HCT116 (cell line): ENCODE measurements around the gene CLRN1. TPM values are rescaled to one million over a fixed set of nuclear protein-coding genes. Genes with fewer than 3 reads are reported as not detected.

Source experiments
- ATAC-seq: fragments of 200-7000 bp; cut with Tn5 transposase; 2 replicates; pipeline ENCODE4 v1.9.1; 2020; ENCODE audit warnings: mild to moderate bottlenecking, moderate library complexity
- BruUV-seq: library from RNA; stranded (reverse); fragments of 400-500 nt; replicated peaks from 2 replicates; lab custom pipeline; 2021; lab: Mats Ljungman, UMichigan
- CTCF ChIA-PET: fragments of 300-600 bp; sonication (Branson Sonifier 250); formaldehyde crosslinking; loops from one replicate; lab custom pipeline; 2021; ENCODE audit warnings: antibody characterized with exemption; lab: Charles Lee
- POLR2A ChIA-PET: fragments of 300-600, 350-600 bp; sonication (Branson Sonifier 250); formaldehyde crosslinking; loops from one replicate; lab custom pipeline; 2021; ENCODE audit warnings: antibody characterized with exemption; lab: Charles Lee
- RAD21 ChIA-PET, 2 experiments: fragments of 300-600 bp; sonication (Branson Sonifier 250); formaldehyde crosslinking; loops; one replicate each; lab custom pipeline; 2023; ENCODE audit warnings: low total read pairs in 2 of 2; ENCODE audit not compliant: uncharacterized antibody in 2 of 2, unreplicated experiment in 2 of 2, low non-redundant PET in 1 of 2; lab: Charles Lee
- DNase-seq: peaks from one replicate; pipeline ENCODE4 v3.0.0-alpha.2; 2010; ENCODE audit warnings: low read depth, low spot score
- H2AFZ ChIP-seq: fragments of 200-600 bp; shearing (Covaris generic), sonication (generic); 2 replicates; pipeline ENCODE4 v1.6.1; 2017; ENCODE audit warnings: low read depth, mixed run types, mixed read lengths, antibody characterized with exemption, low read length; ENCODE audit not compliant: poor library complexity, severe bottlenecking
- H3K27ac ChIP-seq: 2 replicates; pipeline ENCODE4 v1.5.1; 2012; ENCODE audit warnings: low read depth, low read length
- H3K27me3 ChIP-seq: fragments of 200-600 bp; sonication (generic); 2 replicates; pipeline ENCODE4 v1.6.1; 2016; ENCODE audit warnings: mixed run types, low read length, mixed read lengths; ENCODE audit not compliant: insufficient read depth
- H3K36me3 ChIP-seq, 2 experiments: fragments of 200-500 bp in 1 of 2; fragments of 200-600 bp in 1 of 2; sonication (Bioruptor generic) in 1 of 2; sonication (generic) in 1 of 2; 2 replicates each; pipeline versions ENCODE4 v1.5.1 to v1.6.1; 2014 to 2016; ENCODE audit warnings: low read length in 2 of 2, inconsistent platforms in 1 of 2, mixed read lengths in 1 of 2, mixed run types in 1 of 2; ENCODE audit not compliant: insufficient read depth in 2 of 2, control insufficient read depth in 1 of 2
- H3K4me1 ChIP-seq, 2 experiments: fragments of 200-600 bp in 1 of 2; sonication (generic) in 1 of 2; 2 replicates each; pipeline versions ENCODE4 v1.5.1 to v1.6.1; 2012 to 2017; ENCODE audit warnings: low read length in 2 of 2, inconsistent platforms in 1 of 2, mild to moderate bottlenecking in 1 of 2, mixed read lengths in 1 of 2, mixed run types in 1 of 2, moderate library complexity in 1 of 2; ENCODE audit not compliant: insufficient read depth in 2 of 2, control insufficient read depth in 1 of 2
- H3K4me2 ChIP-seq: fragments of 200-600 bp; sonication (generic); 2 replicates; pipeline ENCODE4 v1.6.1; 2017; ENCODE audit warnings: mixed run types, low read length, mixed read lengths
- H3K4me3 ChIP-seq, 2 experiments: fragments of 200-600 bp in 1 of 2; sonication (generic) in 1 of 2; replicated peaks in 1 of 2; 2 replicates each; pipeline ENCODE4 v1.5.1; 2011 to 2016; ENCODE audit warnings: low read length in 2 of 2, control low read depth in 1 of 2, low read depth in 1 of 2, mild to moderate bottlenecking in 1 of 2, mixed read lengths in 1 of 2, mixed run types in 1 of 2
- H3K79me2 ChIP-seq: fragments of 200-600 bp; sonication (generic); 2 replicates; pipeline ENCODE4 v1.6.1; 2017; ENCODE audit warnings: mild to moderate bottlenecking, mixed run types, low read length, moderate library complexity, mixed read lengths; ENCODE audit not compliant: insufficient read depth
- H3K9ac ChIP-seq: fragments of 200-600 bp; sonication (generic); 2 replicates; pipeline ENCODE4 v1.6.1; 2016; ENCODE audit warnings: low read length, mixed read lengths
- H3K9me2 ChIP-seq: fragments of 200-600 bp; sonication (generic), shearing (Covaris generic); 2 replicates; pipeline ENCODE4 v1.6.1; 2017; ENCODE audit warnings: mixed run types, mild to moderate bottlenecking, moderate library complexity; ENCODE audit not compliant: insufficient read depth
- H3K9me3 ChIP-seq, 2 experiments: fragments of 200-500 bp in 1 of 2; fragments of 200-600 bp in 1 of 2; sonication (Bioruptor generic) in 1 of 2; sonication (generic) in 1 of 2; 2 replicates each; pipeline ENCODE4 v1.6.1; 2014 to 2017; ENCODE audit warnings: low read length in 2 of 2, mixed read lengths in 2 of 2, inconsistent platforms in 1 of 2, low read depth in 1 of 2, mild to moderate bottlenecking in 1 of 2, mixed run types in 1 of 2, moderate library complexity in 1 of 2; ENCODE audit not compliant: control insufficient read depth in 1 of 2, insufficient read depth in 1 of 2
- H4K20me1 ChIP-seq: fragments of 200-600 bp; sonication (generic), shearing (Covaris generic); 2 replicates; pipeline ENCODE4 v1.6.1; 2017; ENCODE audit warnings: mixed run types, mild to moderate bottlenecking, moderate library complexity; ENCODE audit not compliant: insufficient read depth
- CBX3 ChIP-seq: IDR thresholded peaks from 2 replicates; pipeline ENCODE4 v1.6.1; 2012; ENCODE audit warnings: low read depth
- CEBPB ChIP-seq: IDR thresholded peaks from 2 replicates; pipeline ENCODE4 v1.6.1; 2012; ENCODE audit warnings: low read depth
- ELF1 ChIP-seq: IDR thresholded peaks from 2 replicates; pipeline ENCODE4 v1.6.1; 2012; ENCODE audit warnings: low read depth, borderline replicate concordance
- EZH2 ChIP-seq: fragments of 200-600 bp; sonication (generic); IDR thresholded peaks from 2 replicates; pipeline ENCODE4 v1.6.1; 2017; ENCODE audit warnings: antibody characterized with exemption, mixed run types
- EZH2phosphoT487 ChIP-seq: fragments of 200-600 bp; IDR thresholded peaks from 2 replicates; pipeline ENCODE4 v1.6.1; 2018; ENCODE audit warnings: antibody characterized with exemption, borderline replicate concordance
- FOSL1 ChIP-seq: IDR thresholded peaks from 2 replicates; pipeline ENCODE4 v1.6.1; 2012; ENCODE audit warnings: low read depth
- POLR2A ChIP-seq: IDR thresholded peaks from 2 replicates; pipeline ENCODE4 v1.7.0; 2011; ENCODE audit warnings: borderline replicate concordance; ENCODE audit not compliant: insufficient read depth, insufficient read length; ENCODE audit errors: extremely low read depth
- RAD21 ChIP-seq: IDR thresholded peaks from 2 replicates; pipeline ENCODE4 v1.6.1; 2012; ENCODE audit warnings: low read depth, mild to moderate bottlenecking
- SIN3A ChIP-seq: IDR thresholded peaks from 2 replicates; pipeline ENCODE4 v1.6.1; 2012; ENCODE audit warnings: low read depth
- SRF ChIP-seq: IDR thresholded peaks from 2 replicates; pipeline ENCODE4 v1.6.1; 2012; ENCODE audit warnings: low read depth
- TCF7L2 ChIP-seq: IDR thresholded peaks from 2 replicates; pipeline ENCODE4 v1.7.0; 2011; ENCODE audit warnings: borderline replicate concordance, inconsistent platforms; ENCODE audit not compliant: insufficient read depth, insufficient read length; ENCODE audit errors: extremely low read depth
- YY1 ChIP-seq: IDR thresholded peaks from 2 replicates; pipeline ENCODE4 v1.6.1; 2011; ENCODE audit warnings: low read length, low read depth, moderate library complexity, mild to moderate bottlenecking; ENCODE audit not compliant: insufficient replicate concordance; ENCODE audit errors: extremely low read depth
- ZFX ChIP-seq: fragments of 450-650 bp; IDR thresholded peaks from 2 replicates; pipeline ENCODE4 v1.6.1; 2017
- intact Hi-C: fragments of 100-400 bp; cut with micrococcal nuclease; formaldehyde crosslinking; loops from 2 replicates; pipeline ENCODE4 v1.10.0; 2022
- total RNA-seq: library from RNA; stranded (reverse); gene quantifications from one replicate; pipeline ENCODE4 v1.2.1, GENCODE V29; 2021; ENCODE audit not compliant: unreplicated experiment
- TF ChIP-seq, protein P1 (sequence below): IDR thresholded peaks from 2 replicates; pipeline ENCODE4 v1.6.1; 2011; ENCODE audit warnings: mild to moderate bottlenecking, low read length, moderate library complexity; ENCODE audit not compliant: insufficient replicate concordance; ENCODE audit errors: extremely low read depth
- TF ChIP-seq, protein P2 (sequence below): IDR thresholded peaks from 2 replicates; pipeline ENCODE4 v1.6.1; 2012

CLRN1 gene
- total RNA-seq, 1 experiment from 2014 or later, result not detected

GRCh38 chr3:151015767-151016477 is 43.4 kb upstream of the CLRN1 start:
- no peaks in the 10 kb centered on the region for H3K4me1 ChIP-seq
- ATAC-seq (no peak), DNase-seq (no peak)
- H3K9me2 ChIP-seq, result no peaks in the 10 kb centered on the region
- POLR2A ChIA-PET, result no interaction called here
- H3K27me3 ChIP-seq, result no peaks in the 10 kb centered on the region
- no peaks in the 10 kb centered on the region for H4K20me1 ChIP-seq
- no peak overlapping the region for H2AFZ ChIP-seq
- H3K79me2 ChIP-seq, result no peaks in the 10 kb centered on the region
- TF ChIP-seq TCF7L2 (no peak), YY1 (no peak)
- no peak overlapping the region for H3K4me3 ChIP-seq
- no peak overlapping the region for H3K27ac ChIP-seq
- CTCF ChIA-PET, result no interaction called here
- H3K36me3 ChIP-seq, result no peaks in the 10 kb centered on the region
- no peak overlapping the region for H3K4me2 ChIP-seq
- H3K9me3 ChIP-seq, result no peaks in the 10 kb centered on the region
- RAD21 ChIA-PET, result no interaction called here
- no TSS peak for BruUV-seq
- H3K9ac ChIP-seq, result no peak overlapping the region
- intact Hi-C loops, result no loop called here

DNA sequence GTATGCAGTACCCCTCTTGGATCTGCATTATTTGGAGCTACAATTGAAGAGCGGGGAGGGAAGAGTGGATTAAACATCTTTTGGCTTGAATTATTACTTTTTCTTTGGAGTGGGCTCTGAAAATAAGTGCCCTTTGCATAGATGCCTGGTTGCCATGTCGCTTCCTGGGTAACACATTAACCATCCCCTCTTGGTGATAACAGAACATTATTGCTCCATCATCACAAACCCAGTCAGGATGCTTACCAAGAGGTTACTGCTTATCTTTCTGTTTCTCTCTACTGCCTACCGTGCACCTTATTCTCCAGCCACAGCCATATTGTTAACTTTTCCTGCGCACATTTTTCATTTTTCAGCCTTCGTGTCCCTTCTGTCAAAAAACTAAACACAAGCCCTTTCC is 42.7 kb upstream of the CLRN1 start:
- Histone ChIP-seq H3K4me3 (no peak overlapping the region), H3K9me2 (no peaks in the 10 kb centered on the region), H3K79me2 (no peaks in the 10 kb centered on the region), H3K4me1 (no peaks in the 10 kb centered on the region), H3K9me3 (no peaks in the 10 kb centered on the region), H3K36me3 (no peaks in the 10 kb centered on the region), H3K4me2 (no peak overlapping the region), H3K9ac (no peak overlapping the region), H3K27me3 (no peaks in the 10 kb centered on the region), H3K27ac (no peak overlapping the region), H4K20me1 (no peaks in the 10 kb centered on the region), H2AFZ (no peak overlapping the region)
- TF ChIP-seq CBX3 (no peak), EZH2 (no peak), YY1 (no peak), RAD21 (no peak), EZH2phosphoT487 (no peak), SRF (no peak), POLR2A (no peak), ZFX (no peak), CEBPB (no peak), FOSL1 (no peak), ELF1 (no peak), SIN3A (no peak)
- TF ChIP-seq, protein P1, sequence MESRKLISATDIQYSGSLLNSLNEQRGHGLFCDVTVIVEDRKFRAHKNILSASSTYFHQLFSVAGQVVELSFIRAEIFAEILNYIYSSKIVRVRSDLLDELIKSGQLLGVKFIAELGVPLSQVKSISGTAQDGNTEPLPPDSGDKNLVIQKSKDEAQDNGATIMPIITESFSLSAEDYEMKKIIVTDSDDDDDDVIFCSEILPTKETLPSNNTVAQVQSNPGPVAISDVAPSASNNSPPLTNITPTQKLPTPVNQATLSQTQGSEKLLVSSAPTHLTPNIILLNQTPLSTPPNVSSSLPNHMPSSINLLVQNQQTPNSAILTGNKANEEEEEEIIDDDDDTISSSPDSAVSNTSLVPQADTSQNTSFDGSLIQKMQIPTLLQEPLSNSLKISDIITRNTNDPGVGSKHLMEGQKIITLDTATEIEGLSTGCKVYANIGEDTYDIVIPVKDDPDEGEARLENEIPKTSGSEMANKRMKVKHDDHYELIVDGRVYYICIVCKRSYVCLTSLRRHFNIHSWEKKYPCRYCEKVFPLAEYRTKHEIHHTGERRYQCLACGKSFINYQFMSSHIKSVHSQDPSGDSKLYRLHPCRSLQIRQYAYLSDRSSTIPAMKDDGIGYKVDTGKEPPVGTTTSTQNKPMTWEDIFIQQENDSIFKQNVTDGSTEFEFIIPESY, result no peak
- TF ChIP-seq, protein P2, sequence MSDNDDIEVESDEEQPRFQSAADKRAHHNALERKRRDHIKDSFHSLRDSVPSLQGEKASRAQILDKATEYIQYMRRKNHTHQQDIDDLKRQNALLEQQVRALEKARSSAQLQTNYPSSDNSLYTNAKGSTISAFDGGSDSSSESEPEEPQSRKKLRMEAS, result no peak
- intact Hi-C loops, result no loop called here
- ChIA-PET RAD21 (no interaction called here), POLR2A (no interaction called here), CTCF (no interaction called here)
- DNase-seq (no peak), ATAC-seq (no peak)
- no TSS peak for BruUV-seq
